ENCODE results near the gene CYP27C1.

GRCh38 chr2:127220768-127221527 lies 849 bp upstream of the CYP27C1 start:
- TF ChIP-seq CTCF (IDR thresholded peaks at IDR 0.05; ENCODE audit: insufficient read depth, low read length, poor library complexity, severe bottlenecking) (no peak), EZH2phosphoT487 (conservative IDR thresholded peaks at IDR 0.05; ENCODE audit: low read length) (no peak)
